Kidney (tissue), 14 donors: Measurements from ENCODE around the gene PLCB2. TPM values are rescaled to one million over a fixed set of nuclear protein-coding genes. Genes with fewer than 3 reads are reported as not detected.

ENCODE experiments used
- DNase-seq, 5 donors: peaks; one replicate each; pipeline ENCODE4 v3.0.0-alpha.2; 2013 to 2020
- FAIRE-seq: peaks from 2 replicates; lab custom pipeline; 2012; peaks lifted over from hg19 to GRCh38; lab: Jason Lieb, UNC
- H3K27ac ChIP-seq, 2 donors: one replicate each; pipeline ENCODE4 v1.7.0; 2013; ENCODE audit warnings: low read depth in 2 of 2, low read length in 2 of 2, inconsistent platforms in 1 of 2
- H3K27me3 ChIP-seq: one replicate; pipeline ENCODE4 v1.7.1; 2013; ENCODE audit warnings: low read length, inconsistent platforms; ENCODE audit not compliant: control insufficient read depth, insufficient read depth
- H3K36me3 ChIP-seq, 3 donors: one replicate each; pipeline versions ENCODE4 v1.7.0 to v1.7.1; 2013; ENCODE audit warnings: low read length in 3 of 3, control low read depth in 1 of 3, inconsistent platforms in 1 of 3; ENCODE audit not compliant: insufficient read depth in 3 of 3, control insufficient read depth in 2 of 3
- H3K4me1 ChIP-seq, 3 donors: one replicate each; pipeline versions ENCODE4 v1.7.0 to v1.7.1; 2013; ENCODE audit warnings: low read length in 3 of 3, inconsistent platforms in 1 of 3, low read depth in 1 of 3; ENCODE audit not compliant: control insufficient read depth in 2 of 3, insufficient read depth in 2 of 3
- H3K4me3 ChIP-seq, 3 donors: one replicate each; pipeline versions ENCODE4 v1.7.0 to v1.8.1; 2013; ENCODE audit warnings: low read length in 3 of 3, control low read depth in 1 of 3, inconsistent platforms in 1 of 3
- H3K9ac ChIP-seq, 3 donors: one replicate each; pipeline versions ENCODE4 v1.7.0 to v1.7.1; 2013; ENCODE audit warnings: low read length in 3 of 3, control low read depth in 1 of 3, inconsistent platforms in 1 of 3
- H3K9me3 ChIP-seq, 3 donors: one replicate each; pipeline versions ENCODE4 v1.7.0 to v1.7.1; 2013; ENCODE audit warnings: low read length in 3 of 3, control low read depth in 1 of 3, inconsistent platforms in 1 of 3; ENCODE audit not compliant: control insufficient read depth in 2 of 3, insufficient read depth in 1 of 3
- CTCF ChIP-seq: IDR thresholded peaks from 3 replicates; pipeline ENCODE4 v1.5.1; 2012; ENCODE audit warnings: mild to moderate bottlenecking, moderate library complexity, borderline replicate concordance; ENCODE audit not compliant: insufficient read depth; ENCODE audit errors: extremely low read depth
- intact Hi-C: fragments of 100-400 bp; cut with DNase I; formaldehyde crosslinking; loops from one replicate; pipeline ENCODE4 v1.11.1; 2022
- polyA plus RNA-seq: library from polyadenylated mRNA; stranded (reverse); fragments of 350-450 nt; fragmentation: Illumina TruSeq; extraction: RNeasy Lipid Tissue Mini Kit (QIAGEN cat#74804); gene quantifications from one replicate; pipeline ENCODE4 v1.2.3, GENCODE V29; 2014; ENCODE audit warnings: low read depth, low replicate concordance; ENCODE audit not compliant: insufficient read depth
- total RNA-seq: library from RNA; stranded (reverse); fragmentation: NEBNext Ultra II Directional; extraction: Animal tissue kit (Norgen Biotek cat#: 25700); gene quantifications from one replicate; pipeline ENCODE4 v1.2.1, GENCODE V29; 2021
- donor health status: control.
- donor health status: control.
- donor health status: control.
- donor health status: control.
- donor health status: control.
- donor health status: DM: yes; HTN: yes; CAD: no.
- donor health status: Normal renal cell carcinoma (clear cell type).

PLCB2 gene
- total and polyA plus RNA-seq, 2 donors from 2014 or later: 4.4 to 37.2 TPM

DNA sequence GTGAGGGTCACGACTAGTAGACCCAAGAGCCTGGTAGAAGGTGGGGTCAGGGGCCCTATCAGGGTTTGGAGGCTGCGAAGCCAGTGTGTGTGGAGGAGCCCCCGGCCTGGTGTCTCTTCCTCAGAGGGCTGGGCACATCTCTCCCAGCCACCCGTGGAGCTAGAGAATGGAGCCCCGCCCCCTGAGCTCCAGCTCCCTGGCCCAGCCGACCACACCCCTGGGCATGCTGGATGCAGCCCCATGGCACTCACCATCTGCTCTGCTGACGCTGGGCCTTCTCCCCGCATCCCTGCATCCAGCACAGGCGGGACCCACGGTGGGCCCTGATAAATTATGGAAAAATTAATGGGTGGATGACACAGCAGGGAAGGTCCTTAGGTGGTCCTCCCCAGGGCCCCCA is 42.4 kb downstream of the PLCB2 start:
- Histone ChIP-seq H3K4me3 (no peak overlapping the region), H3K36me3 (no peaks in the 10 kb centered on the region), H3K27me3 (no peaks in the 10 kb centered on the region), H3K27ac (no peak overlapping the region), H3K9ac (no peak overlapping the region), H3K4me1 (no peaks in the 10 kb centered on the region), H3K9me3 (no peaks in the 10 kb centered on the region)
- DNase-seq (peak in 1 of 5 donors; percentile 66), FAIRE-seq (no peak)
- intact Hi-C loops: no loop called here
- TF ChIP-seq CTCF: no peak

DNA sequence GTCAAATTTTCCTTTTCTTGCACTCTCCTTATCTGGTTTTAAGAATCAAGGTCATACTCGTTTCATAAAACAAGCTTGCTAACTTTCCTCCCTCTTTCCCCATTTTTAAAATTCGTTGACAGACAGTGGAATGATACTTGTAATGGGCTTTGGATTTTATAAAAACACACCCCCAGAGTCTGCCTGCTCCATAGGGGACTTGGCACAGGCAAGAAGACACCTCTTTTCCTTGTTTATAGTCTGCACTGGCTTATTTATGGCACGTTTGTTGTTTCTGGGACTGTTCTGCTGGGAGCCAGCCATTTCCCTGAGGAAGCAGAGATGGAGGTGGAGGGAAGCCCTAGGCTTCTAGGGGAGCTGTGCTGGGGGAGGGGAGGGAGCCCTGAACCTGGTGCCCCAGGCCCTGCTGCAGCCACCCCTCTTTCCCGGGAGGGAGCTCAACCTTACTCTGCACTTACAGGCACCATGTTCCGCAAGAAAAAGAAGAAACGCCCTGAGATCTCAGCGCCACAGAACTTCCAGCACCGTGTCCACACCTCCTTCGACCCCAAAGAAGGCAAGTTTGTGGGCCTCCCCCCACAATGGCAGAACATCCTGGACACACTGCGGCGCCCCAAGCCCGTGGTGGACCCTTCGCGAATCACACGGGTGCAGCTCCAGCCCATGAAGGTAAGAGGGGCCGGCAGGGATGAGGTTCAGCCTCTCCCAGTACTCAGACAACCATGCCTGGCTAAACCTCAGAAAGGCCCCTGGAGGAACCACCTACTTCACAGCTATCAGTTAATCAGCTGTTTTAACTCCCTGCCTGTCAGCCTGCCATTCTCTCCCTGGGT is 43.2 kb downstream of the PLCB2 start:
- H3K4me3 ChIP-seq: no peak overlapping the region
- DNase-seq (peak in 1 of 5 donors; percentile 57), FAIRE-seq (no peak)
- no peaks in the 10 kb centered on the region for H3K9me3 ChIP-seq
- H3K27me3 ChIP-seq: no peaks in the 10 kb centered on the region
- H3K4me1 ChIP-seq: no peaks in the 10 kb centered on the region
- intact Hi-C loops: no loop called here
- no peak overlapping the region for H3K27ac ChIP-seq
- no peak for TF ChIP-seq CTCF
- no peaks in the 10 kb centered on the region for H3K36me3 ChIP-seq
- H3K9ac ChIP-seq: no peak overlapping the region

DNA sequence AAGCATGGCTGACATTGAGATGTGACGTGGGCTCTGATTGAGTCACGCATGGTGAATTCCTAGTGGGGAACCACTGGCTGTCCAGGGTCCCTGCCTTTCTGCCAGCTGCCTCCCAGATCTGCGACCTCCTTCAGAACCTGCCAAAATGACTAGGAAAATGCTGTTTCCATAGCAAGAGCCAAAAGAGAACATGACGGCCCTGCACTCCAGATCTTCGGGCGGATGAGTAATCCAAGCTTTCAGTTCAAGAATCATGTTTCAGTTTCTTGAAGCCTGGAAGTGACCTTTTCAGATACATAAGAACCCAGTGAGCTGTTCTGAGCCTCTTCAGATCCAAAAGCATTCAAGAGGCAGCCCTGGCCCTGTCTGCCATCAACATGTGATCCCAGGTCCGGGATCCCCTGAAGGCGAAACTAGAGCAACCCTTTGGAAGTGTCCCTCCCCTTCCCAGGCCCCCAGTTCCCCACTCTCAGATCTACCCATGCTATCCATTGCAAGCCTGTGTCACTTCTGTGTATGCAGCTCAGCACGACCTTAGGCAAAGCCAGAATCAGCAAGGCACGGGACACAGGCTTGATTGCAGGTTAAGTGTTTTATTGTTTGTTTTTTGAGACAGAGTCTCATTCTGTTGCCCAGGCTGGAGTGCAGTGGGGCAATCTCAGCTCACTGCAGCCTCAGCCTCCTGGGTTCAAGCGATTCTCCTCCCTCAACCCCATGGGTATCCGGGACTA is 44.5 kb downstream of the PLCB2 start:
- H3K4me3 ChIP-seq: no peak overlapping the region
- peaks cover 0 to 2% (median 0%) of the 10 kb centered on the region in 3 donors for H3K4me1 ChIP-seq
- intact Hi-C loops: no loop called here
- H3K27ac ChIP-seq: no peak overlapping the region
- H3K27me3 ChIP-seq: no peaks in the 10 kb centered on the region
- DNase-seq (no peak), FAIRE-seq (no peak)
- no peaks in the 10 kb centered on the region for H3K36me3 ChIP-seq
- no peak for TF ChIP-seq CTCF
- H3K9ac ChIP-seq: no peak overlapping the region
- H3K9me3 ChIP-seq: no peaks in the 10 kb centered on the region
